Measurements from ENCODE around the gene PDCD1. TPM values are rescaled to one million over a fixed set of nuclear protein-coding genes. Genes with fewer than 3 reads are reported as not detected.
A peak's percentile ranks its signal among the peaks of the same experiment; 100 is the strongest.

The PDCD1 gene
- total RNA-seq, 1 donor from 2014 or later = not detected

GRCh38 chr2:241852981-241853631, 5.6 kb downstream of the PDCD1 start:
- DNase-seq (ENCODE audit: low read depth in 2 of 2) = no peak

- no peak for DNase-seq (ENCODE audit: low read depth in 2 of 2)
Measured at GRCh38 chr2:241852116-241852980, 6.3 kb downstream of the PDCD1 start.

- DNase-seq (ENCODE audit: low read depth in 2 of 2) = no peak
Measured at GRCh38 chr2:241851325-241852115, 7.2 kb downstream of the PDCD1 start.

- no peak for DNase-seq (ENCODE audit: low read depth in 2 of 2)
Measured at GRCh38 chr2:241850544-241851324, 8.0 kb downstream of the PDCD1 start.

- DNase-seq (ENCODE audit: low read depth in 2 of 2) = no peak
Measured at GRCh38 chr2:241849616-241850543, 8.8 kb downstream of the PDCD1 start.

GRCh38 chr2:241848761-241849615, 9.7 kb downstream of the PDCD1 start:
- no peak for DNase-seq (ENCODE audit: low read depth in 2 of 2)

GRCh38 chr2:241846406-241846805, 12.3 kb downstream of the PDCD1 start:
- no peak for DNase-seq (ENCODE audit: low read depth in 2 of 2)

- no peak for DNase-seq (ENCODE audit: low read depth in 2 of 2)
Measured at GRCh38 chr2:241844831-241845578, 13.7 kb downstream of the PDCD1 start.

GRCh38 chr2:241844066-241844728, 14.5 kb downstream of the PDCD1 start:
- DNase-seq (ENCODE audit: low read depth in 2 of 2) = peak; percentile 35 to 91

- no peak for DNase-seq (ENCODE audit: low read depth in 2 of 2)
Measured at GRCh38 chr2:241843321-241844065, 15.2 kb downstream of the PDCD1 start.

GRCh38 chr2:241842620-241843211, 16.0 kb downstream of the PDCD1 start:
- peak; percentile 10 to 59 for DNase-seq (ENCODE audit: low read depth in 2 of 2)

- DNase-seq (ENCODE audit: low read depth in 2 of 2) = no peak
Measured at GRCh38 chr2:241842067-241842415, 16.7 kb downstream of the PDCD1 start.

- no peak for DNase-seq (ENCODE audit: low read depth in 2 of 2)
Measured at GRCh38 chr2:241841181-241842066, 17.3 kb downstream of the PDCD1 start.

- no peak for DNase-seq (ENCODE audit: low read depth in 2 of 2)
Measured at GRCh38 chr2:241837197-241837965, 21.3 kb downstream of the PDCD1 start.

GRCh38 chr2:241836292-241836691, 22.4 kb downstream of the PDCD1 start:
- DNase-seq (ENCODE audit: low read depth in 2 of 2) = no peak

Data from lung microvascular endothelial cell (primary cell).